ENCODE results near the gene PGR.
"Not testable (repeated sequence)": the region's sequence is repeated elsewhere in the genome, so short reads cannot be mapped to it uniquely, and the experiment has no call there.

Gene PGR

GRCh38 chr11:101082813-101083212, 46.8 kb downstream of the PGR start:
- DNase-seq (ENCODE audit: low spot score) = no peak

GRCh38 chr11:101063706-101064105, 65.9 kb downstream of the PGR start:
- DNase-seq (ENCODE audit: low spot score) = no peak

- no peak for DNase-seq (ENCODE audit: low spot score)
Measured at GRCh38 chr11:101061606-101062005, 68.0 kb downstream of the PGR start.

DNA sequence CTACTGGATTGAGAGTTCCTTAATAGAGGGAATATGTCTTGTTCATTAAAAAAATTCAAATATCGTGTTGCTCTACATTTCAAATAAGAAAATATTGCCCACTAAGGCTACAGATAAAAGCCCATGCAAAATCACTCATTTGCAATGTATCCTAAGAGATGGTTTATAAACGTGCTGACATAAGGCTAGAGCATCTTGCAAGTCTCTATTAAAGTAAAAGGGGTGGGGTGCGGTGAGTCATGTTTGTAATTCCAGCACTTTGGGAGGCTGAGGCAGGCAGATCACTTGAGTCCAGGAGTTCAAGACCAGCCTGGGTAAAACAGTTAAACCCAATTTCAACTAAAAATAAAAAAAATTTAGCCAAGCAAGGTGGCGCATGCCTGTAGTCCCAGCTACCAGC, 70.3 kb downstream of the PGR start:
- no peak for DNase-seq (ENCODE audit: low spot score)

GRCh38 chr11:101053492-101053891, 76.1 kb downstream of the PGR start:
- no peak for DNase-seq (ENCODE audit: low spot score)

DNA sequence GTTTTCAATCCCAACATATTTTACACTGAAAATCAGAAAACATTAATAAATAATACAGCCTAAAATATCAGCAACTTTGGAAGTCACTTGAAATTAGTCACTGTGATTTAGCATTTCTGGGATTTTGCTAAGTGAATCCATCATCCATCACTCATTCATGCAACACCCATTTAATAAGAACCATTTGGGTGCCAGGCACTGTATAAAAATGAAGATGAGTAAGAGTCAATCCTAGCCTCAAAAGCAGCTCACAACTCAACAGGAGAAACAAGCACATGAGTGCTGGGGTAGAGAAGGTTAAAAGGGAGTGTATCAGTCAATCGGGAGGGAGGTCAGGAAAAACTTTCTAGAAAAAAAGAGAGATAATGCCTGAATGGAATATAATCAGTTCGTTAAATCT, 77.9 kb downstream of the PGR start:
- DNase-seq (ENCODE audit: low spot score) = no peak

- peak; percentile 3 for DNase-seq (ENCODE audit: low spot score)
Measured at GRCh38 chr11:101049813-101050212, 79.8 kb downstream of the PGR start.

DNA sequence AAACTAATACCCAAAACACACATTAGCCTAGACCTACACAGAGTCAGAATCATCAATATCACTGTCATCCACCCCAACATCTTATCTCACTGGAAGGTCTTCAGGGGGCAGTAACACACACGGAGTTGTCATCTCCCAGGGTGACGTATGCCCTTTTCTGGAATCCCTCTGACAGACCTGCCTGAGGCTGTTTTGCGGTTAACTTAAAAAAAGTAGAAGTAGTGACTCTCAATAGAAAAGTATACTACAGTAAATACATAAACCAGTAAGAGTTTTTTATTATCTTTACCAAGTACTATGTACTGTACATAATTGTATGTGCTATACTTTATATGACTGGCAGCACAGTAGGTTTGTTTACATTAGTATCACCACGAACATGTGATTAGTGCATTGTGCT, 80.5 kb downstream of the PGR start:
- DNase-seq (ENCODE audit: low spot score) = peak; percentile 5

- no peak for DNase-seq (ENCODE audit: low spot score)
Measured at GRCh38 chr11:101048479-101048878, 81.1 kb downstream of the PGR start.

DNA sequence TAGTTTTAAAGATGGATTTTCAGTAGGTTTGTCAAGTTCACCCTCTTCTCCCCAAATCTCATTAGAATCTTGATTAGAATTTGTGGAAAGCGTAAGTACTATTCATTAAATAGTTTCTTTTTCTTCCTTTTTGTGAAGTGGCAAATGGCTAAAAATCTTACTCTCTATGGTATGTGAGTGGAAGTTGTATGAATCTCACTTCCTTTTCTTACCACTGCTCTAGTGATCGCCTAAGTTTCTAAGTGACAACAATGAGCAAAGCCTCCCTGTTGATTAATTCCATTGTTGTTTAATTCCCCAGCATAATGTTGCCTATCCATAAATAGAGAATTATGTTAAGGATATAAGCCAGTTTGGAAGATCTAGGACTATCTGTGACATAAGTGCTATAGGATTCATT, 82.7 kb downstream of the PGR start:
- no peak for DNase-seq (ENCODE audit: low spot score)

DNA sequence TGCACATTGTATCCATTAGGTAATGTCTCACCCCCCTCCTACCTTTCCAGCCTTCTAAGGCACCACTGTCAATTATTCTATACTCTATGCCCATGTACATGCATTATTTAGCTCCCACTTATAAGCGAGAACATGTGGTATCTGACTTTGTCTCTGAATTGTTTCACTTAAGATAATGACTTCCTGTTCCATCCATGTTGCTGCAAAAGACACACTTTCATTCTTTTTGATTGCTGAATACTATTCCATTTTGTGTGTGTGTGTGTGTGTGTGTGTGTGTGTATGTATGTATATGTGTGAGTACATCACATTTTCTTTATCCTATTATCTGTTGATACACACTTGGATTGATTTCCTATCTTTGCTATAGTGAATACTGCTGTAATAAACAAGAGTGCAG, 84.2 kb downstream of the PGR start:
- no peak for DNase-seq (ENCODE audit: low spot score)

- no peak for DNase-seq (ENCODE audit: low spot score)
Measured at GRCh38 chr11:101043940-101044339, 85.7 kb downstream of the PGR start.

DNA sequence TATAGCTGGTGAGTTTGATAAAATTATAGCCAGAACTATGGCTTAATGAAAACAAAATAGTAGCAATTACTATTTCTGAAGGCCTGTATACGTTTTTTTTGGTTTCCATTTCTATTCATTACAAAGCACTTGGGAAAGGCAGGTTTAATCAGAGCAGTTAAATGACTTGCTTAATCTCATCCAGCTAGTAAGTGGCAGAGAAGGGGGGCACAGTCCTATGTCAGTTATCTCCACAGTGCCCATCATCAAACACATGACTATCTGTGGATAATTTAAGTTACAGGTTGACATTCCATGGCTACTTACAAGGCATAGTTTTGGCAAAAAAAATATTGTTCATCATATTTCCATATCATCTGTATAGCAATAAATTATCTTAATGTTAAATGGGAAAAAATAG, 93.7 kb downstream of the PGR start:
- no peak for DNase-seq (ENCODE audit: low spot score)

GRCh38 chr11:101034076-101034475, 95.5 kb downstream of the PGR start:
- no peak for DNase-seq (ENCODE audit: low spot score)

DNA sequence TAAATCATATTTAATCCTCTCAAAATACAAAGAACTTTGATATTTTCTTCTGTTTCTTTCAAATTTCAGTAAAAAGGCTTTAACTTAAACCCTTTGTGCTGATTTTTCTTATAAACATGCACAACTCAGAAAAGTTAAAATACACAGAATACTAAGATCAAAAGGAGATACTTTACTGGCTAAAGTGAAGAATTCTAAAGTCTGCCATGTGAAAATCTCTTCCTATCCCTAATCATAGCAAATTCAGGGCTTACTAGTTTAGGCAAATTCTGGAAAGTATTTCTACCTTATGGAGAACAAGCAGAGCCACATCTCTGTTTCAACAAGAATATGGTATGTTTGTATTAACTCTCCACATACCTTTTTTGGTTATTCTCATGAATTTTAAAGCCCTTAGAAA, 96.6 kb downstream of the PGR start:
- DNase-seq (ENCODE audit: low spot score) = no peak

GRCh38 chr11:101031713-101032112, 97.9 kb downstream of the PGR start:
- no peak for DNase-seq (ENCODE audit: low spot score)

DNA sequence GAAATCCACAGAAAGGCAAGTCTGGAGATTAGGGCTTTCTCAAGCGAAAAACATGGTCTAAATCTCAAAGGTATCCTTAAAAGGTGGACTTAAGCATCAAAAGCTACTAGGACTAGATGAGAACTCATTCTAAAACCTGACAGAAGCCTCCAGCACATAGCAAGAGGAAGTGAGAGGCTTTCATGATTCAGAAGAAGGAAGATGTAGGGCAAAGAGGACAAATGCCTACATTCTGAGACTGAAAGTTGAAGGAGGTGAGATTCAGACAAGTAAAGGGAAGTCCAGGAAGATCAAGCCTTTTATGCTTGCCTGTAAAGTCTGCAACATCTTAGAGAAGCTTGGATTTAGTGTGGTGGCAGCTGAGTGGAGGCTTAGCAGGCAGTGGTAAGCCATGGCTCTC, 98.9 kb downstream of the PGR start:
- no peak for DNase-seq (ENCODE audit: low spot score)

- DNase-seq (ENCODE audit: low spot score) = no peak
Measured at GRCh38 chr11:101030015-101030414, 99.6 kb downstream of the PGR start.

- DNase-seq (ENCODE audit: low spot score) = no peak
Measured at GRCh38 chr11:101028644-101029043, 101.0 kb downstream of the PGR start.

- DNase-seq (ENCODE audit: low spot score) = no peak
Measured at GRCh38 chr11:101022256-101022655, 107.4 kb downstream of the PGR start.

DNA sequence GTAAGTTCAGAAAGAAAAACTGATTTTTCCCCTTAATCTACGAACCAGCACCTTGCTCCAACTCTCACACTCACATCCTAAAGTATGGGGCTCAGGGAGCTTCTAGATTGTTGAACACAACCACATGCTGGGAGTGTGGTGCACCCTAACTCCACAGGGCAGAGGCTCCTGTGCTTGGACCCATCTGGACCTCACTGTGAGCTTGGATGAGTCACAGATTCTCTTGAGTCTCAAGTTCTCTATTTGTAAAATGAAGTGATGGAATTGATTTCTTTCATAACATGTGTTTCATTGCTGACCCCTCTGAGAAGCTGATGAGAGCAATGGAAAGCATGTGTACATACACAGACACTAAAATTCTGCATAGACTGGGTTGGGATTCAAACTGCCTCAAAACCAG, 109.7 kb downstream of the PGR start:
- no peak for DNase-seq (ENCODE audit: low spot score)

DNA sequence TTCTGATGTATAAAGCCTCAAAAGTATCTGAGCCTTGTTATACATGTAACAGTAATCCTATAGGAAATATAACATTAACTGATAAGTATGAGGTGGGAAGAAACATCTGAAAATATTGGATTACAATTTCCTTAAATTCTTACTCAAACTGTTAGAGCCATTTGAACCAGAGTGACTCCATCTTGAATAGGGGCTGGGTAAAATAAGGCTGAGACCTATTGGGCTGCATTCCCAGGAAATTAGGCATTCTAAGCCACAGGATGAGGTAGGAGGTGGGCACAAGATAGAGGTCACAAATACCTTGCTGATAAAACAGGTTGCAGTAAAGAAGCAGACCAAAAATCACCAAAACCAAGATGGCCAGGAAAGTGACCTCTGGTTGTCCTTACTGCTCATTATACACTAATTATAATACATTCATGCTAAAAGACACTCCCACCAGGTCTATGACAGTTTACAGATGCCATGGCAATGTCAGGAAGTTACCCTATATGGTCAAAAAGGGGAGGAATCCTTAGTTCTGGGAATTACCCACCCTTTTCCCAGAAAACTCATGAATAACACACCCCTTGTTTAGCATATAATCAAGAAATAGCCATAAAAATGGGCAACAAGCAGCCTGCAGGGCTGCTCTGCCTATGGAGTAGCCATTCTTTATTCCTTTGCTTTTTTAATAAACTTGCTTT, 114.9 kb downstream of the PGR start:
- no peak for DNase-seq (ENCODE audit: low spot score)

DNA sequence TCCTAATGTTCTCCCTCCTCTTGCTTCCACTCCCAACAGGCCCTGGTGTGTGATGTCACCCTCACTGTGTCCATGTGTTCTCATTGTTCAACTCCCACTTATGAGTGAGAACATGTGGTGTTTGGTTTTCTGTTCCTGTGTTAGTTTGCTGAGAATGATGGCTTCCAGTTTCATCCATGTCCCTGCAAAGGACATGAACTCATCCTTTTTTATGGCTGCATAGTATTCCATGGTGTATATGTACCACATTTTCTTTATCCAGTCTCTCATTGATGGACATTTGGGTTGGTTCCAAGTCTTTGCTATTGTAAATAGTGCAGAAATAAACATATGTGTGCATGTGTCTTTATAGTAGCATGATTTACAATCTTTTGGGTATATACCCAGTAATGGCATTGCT, 115.9 kb downstream of the PGR start:
- DNase-seq (ENCODE audit: low spot score) = not testable (repeated sequence)

GRCh38 chr11:101011881-101012280, 117.7 kb downstream of the PGR start:
- no peak for DNase-seq (ENCODE audit: low spot score)

DNA sequence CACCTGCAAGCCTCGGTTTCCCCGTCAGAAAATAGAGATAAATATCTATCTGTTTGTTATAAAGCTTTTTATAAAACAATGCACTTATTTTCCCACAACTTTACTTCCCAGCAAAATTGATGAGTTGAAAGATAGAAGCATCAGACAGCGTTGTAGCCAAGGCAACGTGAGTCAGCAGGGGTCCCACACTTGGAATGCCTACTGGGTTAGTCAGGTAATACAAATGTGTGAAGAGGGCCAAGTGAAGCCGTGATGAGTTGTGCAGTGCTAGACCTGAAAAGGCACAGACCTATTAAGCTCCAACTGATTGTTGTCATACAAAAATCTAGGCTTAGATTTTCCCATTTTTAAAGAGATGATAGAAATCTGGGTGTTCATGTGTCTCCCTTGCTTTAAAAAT, 118.7 kb downstream of the PGR start:
- DNase-seq (ENCODE audit: low spot score) = no peak
